Measurements from ENCODE around the gene CNTNAP5. TPM values are rescaled to one million over a fixed set of nuclear protein-coding genes. Genes with fewer than 3 reads are reported as not detected.

Gene CNTNAP5
- total RNA-seq, 1 experiment from 2014 or later = not detected

DNA sequence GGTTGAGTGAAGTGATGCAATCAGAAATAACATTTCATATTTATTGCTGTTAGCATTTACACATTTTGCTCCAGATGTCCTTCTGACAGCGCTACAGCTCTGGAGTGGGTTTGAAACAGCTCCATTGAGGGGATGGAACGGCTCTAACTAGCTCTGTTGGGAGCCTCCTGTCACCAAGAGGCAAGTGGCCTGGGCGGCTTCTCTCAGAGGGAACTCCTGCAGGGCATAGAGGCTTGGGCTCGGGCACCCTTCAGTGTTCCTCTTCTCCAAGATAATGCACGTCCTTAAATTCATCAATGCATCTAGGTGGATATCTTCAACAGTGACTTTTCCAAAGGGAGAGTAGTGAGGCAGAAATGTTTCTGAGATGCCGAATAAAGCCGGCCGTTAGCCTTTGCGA lies 122.5 kb downstream of the CNTNAP5 start:
- BruUV-seq (replicated peaks) = no TSS peak
- CTCF ChIA-PET = no interaction called here

DNA sequence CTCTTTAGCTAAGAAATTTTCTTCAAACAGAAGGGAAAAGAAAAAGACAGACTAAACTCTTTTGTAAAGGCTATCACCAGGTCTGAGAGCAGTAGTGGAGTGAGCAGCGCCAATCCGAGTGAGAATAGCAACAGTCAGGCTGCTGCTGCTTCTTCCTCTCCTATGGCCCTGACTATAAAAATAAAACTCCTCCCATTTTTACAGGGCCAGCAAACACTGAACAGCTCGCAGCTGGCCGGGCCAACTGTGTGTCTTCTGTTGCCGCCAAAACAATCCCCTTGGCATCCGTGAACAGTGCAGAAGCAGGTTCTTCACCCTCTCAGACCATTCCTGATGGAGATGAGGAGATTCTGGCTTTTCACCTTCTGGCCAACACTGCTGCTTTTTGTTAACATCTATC lies 124.5 kb downstream of the CNTNAP5 start:
- BruUV-seq (replicated peaks) = no TSS peak
- Histone ChIP-seq H3K36me3 (ENCODE audit: control insufficient read depth, insufficient read depth, low read length) (no peaks in the 10 kb centered on the region), H3K4me3 (ENCODE audit: low read depth in 2 of 2, low read length in 2 of 2) (no peak overlapping the region), H3K27ac (ENCODE audit: low read length) (no peak overlapping the region), H3K27me3 (ENCODE audit: control insufficient read depth, insufficient read depth, low read length) (no peaks in the 10 kb centered on the region), H3K4me1 (ENCODE audit: control insufficient read depth, insufficient read depth, low read length) (no peaks in the 10 kb centered on the region; the same call in 1 of the 2 replicates), H3K9me3 (ENCODE audit: control insufficient read depth, insufficient read depth, low read depth, low read length) (no peaks in the 10 kb centered on the region)
- TF ChIP-seq, protein P1, sequence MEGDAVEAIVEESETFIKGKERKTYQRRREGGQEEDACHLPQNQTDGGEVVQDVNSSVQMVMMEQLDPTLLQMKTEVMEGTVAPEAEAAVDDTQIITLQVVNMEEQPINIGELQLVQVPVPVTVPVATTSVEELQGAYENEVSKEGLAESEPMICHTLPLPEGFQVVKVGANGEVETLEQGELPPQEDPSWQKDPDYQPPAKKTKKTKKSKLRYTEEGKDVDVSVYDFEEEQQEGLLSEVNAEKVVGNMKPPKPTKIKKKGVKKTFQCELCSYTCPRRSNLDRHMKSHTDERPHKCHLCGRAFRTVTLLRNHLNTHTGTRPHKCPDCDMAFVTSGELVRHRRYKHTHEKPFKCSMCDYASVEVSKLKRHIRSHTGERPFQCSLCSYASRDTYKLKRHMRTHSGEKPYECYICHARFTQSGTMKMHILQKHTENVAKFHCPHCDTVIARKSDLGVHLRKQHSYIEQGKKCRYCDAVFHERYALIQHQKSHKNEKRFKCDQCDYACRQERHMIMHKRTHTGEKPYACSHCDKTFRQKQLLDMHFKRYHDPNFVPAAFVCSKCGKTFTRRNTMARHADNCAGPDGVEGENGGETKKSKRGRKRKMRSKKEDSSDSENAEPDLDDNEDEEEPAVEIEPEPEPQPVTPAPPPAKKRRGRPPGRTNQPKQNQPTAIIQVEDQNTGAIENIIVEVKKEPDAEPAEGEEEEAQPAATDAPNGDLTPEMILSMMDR (IDR thresholded peaks at IDR 0.05) = no peak
- no peak for TF ChIP-seq POLR2AphosphoS5 (IDR thresholded peaks at IDR 0.05; ENCODE audit: low read depth, low read length)
- TF ChIP-seq, protein P2, sequence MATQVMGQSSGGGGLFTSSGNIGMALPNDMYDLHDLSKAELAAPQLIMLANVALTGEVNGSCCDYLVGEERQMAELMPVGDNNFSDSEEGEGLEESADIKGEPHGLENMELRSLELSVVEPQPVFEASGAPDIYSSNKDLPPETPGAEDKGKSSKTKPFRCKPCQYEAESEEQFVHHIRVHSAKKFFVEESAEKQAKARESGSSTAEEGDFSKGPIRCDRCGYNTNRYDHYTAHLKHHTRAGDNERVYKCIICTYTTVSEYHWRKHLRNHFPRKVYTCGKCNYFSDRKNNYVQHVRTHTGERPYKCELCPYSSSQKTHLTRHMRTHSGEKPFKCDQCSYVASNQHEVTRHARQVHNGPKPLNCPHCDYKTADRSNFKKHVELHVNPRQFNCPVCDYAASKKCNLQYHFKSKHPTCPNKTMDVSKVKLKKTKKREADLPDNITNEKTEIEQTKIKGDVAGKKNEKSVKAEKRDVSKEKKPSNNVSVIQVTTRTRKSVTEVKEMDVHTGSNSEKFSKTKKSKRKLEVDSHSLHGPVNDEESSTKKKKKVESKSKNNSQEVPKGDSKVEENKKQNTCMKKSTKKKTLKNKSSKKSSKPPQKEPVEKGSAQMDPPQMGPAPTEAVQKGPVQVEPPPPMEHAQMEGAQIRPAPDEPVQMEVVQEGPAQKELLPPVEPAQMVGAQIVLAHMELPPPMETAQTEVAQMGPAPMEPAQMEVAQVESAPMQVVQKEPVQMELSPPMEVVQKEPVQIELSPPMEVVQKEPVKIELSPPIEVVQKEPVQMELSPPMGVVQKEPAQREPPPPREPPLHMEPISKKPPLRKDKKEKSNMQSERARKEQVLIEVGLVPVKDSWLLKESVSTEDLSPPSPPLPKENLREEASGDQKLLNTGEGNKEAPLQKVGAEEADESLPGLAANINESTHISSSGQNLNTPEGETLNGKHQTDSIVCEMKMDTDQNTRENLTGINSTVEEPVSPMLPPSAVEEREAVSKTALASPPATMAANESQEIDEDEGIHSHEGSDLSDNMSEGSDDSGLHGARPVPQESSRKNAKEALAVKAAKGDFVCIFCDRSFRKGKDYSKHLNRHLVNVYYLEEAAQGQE (IDR thresholded peaks at IDR 0.05; ENCODE audit: insufficient read depth in 1 of 2, low read depth in 2 of 2, low read length in 1 of 2) = no peak
- no peak for TF ChIP-seq TCF7L2 (IDR thresholded peaks at IDR 0.05; ENCODE audit: low read depth, low read length)
- no peak for TF ChIP-seq SIN3A (IDR thresholded peaks at IDR 0.05; ENCODE audit: borderline replicate concordance, insufficient read depth, low read depth, low read length)
- POLR2A ChIA-PET = no interaction called here
- in situ Hi-C loops (cut with HindIII; ENCODE audit: low pct_unique_long_range_greater_than_20kb, low sequenced_read_pairs) = no loop called here
- CTCF ChIA-PET = no interaction called here
- ATAC-seq (no peak), DNase-seq (ENCODE audit: low read depth, low spot score) (no peak)
- intact Hi-C loops (cut with micrococcal nuclease; ENCODE audit: unreplicated experiment) = no loop called here

More for the DNA sequence above, 122.5 kb downstream of the CNTNAP5 start:
- Histone ChIP-seq H3K27me3 (ENCODE audit: control insufficient read depth, insufficient read depth, low read length) (no peaks in the 10 kb centered on the region), H3K4me1 (ENCODE audit: control insufficient read depth, insufficient read depth, low read length) (no peaks in the 10 kb centered on the region; the same call in 1 of the 2 replicates), H3K36me3 (ENCODE audit: control insufficient read depth, insufficient read depth, low read length) (no peaks in the 10 kb centered on the region), H3K4me3 (ENCODE audit: low read depth in 2 of 2, low read length in 2 of 2) (no peak overlapping the region), H3K9me3 (ENCODE audit: control insufficient read depth, insufficient read depth, low read depth, low read length) (no peaks in the 10 kb centered on the region), H3K27ac (ENCODE audit: low read length) (no peak overlapping the region)
- in situ Hi-C loops (cut with HindIII; ENCODE audit: low pct_unique_long_range_greater_than_20kb, low sequenced_read_pairs) = no loop called here
- intact Hi-C loops (cut with micrococcal nuclease; ENCODE audit: unreplicated experiment) = no loop called here
- TF ChIP-seq TCF7L2 (IDR thresholded peaks at IDR 0.05; ENCODE audit: low read depth, low read length) = no peak
- TF ChIP-seq, protein P2 (IDR thresholded peaks at IDR 0.05; ENCODE audit: insufficient read depth in 1 of 2, low read depth in 2 of 2, low read length in 1 of 2) = no peak
- TF ChIP-seq, protein P1 (IDR thresholded peaks at IDR 0.05) = no peak
- DNase-seq (ENCODE audit: low read depth, low spot score) (no peak), ATAC-seq (no peak)
- POLR2A ChIA-PET = no interaction called here
